Measurements from ENCODE around the gene KPNB1.

DNA sequence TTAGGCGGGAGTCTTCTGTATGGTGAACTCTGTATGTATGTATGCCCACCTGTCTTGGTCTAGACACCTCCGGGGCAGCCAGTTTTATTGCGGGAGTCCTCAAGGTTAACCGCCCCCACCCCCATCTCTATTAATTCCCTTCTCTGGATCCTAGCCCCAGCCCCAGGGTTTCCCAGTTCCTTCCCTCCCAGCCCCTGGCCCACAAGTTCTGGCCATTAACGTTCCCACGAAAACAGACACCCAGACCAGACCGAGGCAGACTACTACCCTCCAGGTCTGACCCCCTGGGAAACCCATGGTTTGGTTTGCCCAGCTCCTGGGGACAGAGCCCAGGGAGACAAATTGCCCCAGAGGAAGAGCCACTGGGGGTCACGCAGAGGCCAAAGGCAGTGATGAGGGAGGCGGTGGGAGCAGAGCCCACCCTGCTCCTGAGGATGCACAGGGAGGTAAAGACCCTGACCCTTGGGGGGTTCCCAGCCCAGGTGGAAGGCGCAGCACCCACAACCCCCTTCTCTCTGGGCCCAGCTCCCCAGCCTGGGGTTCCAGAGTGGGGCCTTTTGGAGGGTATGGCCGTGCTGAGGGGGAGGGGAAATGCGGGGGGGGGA is 52.8 kb downstream of the KPNB1 start:
- TF ChIP-seq BHLHE40 (IDR thresholded peaks at IDR 0.05; ENCODE audit: borderline replicate concordance) (no peak), FOXK2 (IDR thresholded peaks at IDR 0.05) (no peak), FOXM1 (IDR thresholded peaks at IDR 0.05; ENCODE audit: borderline replicate concordance) (no peak), ARNT (IDR thresholded peaks at IDR 0.05) (no peak), SUZ12 (IDR thresholded peaks at IDR 0.05) (no peak), SP1 (IDR thresholded peaks at IDR 0.05) (no peak), HDGF (IDR thresholded peaks at IDR 0.05; ENCODE audit: borderline replicate concordance) (no peak), TARDBP (IDR thresholded peaks at IDR 0.05) (no peak), FOXA1 (IDR thresholded peaks at IDR 0.05) (no peak)
